ENCODE data around the gene VPS13D.
A peak's percentile ranks its signal among the peaks of the same experiment; 100 is the strongest.

VPS13D gene

DNA sequence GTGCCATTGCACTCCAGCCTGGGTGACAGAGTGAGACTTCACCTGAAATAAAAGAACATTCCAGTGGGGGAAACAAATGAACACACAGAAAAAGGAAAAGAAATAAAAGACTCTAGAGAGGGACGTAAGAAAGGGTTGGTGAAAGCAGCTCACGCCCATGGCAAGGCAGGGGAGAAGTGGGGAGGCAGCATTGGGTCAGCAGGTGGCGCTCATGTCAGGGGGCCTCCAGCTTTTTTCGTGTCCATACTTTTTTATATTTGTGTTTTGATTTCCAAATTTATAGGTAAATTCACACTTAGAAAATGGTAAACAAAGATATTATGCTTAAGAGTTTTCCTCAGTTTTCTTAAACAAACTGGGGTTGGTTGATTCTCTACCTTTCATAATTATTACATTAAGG is 45.5 kb downstream of the VPS13D start:
- H3K36me3 ChIP-seq (ENCODE audit: insufficient read depth): no peaks in the 10 kb centered on the region
- H3K79me2 ChIP-seq (ENCODE audit: insufficient read depth, low read depth): no peaks in the 10 kb centered on the region
- H4K20me1 ChIP-seq (ENCODE audit: insufficient read depth): no peaks in the 10 kb centered on the region
- no peak overlapping the region for H3K9ac ChIP-seq
- TF ChIP-seq, protein P1, sequence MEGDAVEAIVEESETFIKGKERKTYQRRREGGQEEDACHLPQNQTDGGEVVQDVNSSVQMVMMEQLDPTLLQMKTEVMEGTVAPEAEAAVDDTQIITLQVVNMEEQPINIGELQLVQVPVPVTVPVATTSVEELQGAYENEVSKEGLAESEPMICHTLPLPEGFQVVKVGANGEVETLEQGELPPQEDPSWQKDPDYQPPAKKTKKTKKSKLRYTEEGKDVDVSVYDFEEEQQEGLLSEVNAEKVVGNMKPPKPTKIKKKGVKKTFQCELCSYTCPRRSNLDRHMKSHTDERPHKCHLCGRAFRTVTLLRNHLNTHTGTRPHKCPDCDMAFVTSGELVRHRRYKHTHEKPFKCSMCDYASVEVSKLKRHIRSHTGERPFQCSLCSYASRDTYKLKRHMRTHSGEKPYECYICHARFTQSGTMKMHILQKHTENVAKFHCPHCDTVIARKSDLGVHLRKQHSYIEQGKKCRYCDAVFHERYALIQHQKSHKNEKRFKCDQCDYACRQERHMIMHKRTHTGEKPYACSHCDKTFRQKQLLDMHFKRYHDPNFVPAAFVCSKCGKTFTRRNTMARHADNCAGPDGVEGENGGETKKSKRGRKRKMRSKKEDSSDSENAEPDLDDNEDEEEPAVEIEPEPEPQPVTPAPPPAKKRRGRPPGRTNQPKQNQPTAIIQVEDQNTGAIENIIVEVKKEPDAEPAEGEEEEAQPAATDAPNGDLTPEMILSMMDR (conservative IDR thresholded peaks at IDR 0.05; ENCODE audit: low read depth, low read length): peak; percentile 67
- H3K4me1 ChIP-seq (ENCODE audit: low read depth, poor library complexity, severe bottlenecking): no peaks in the 10 kb centered on the region
- no peak overlapping the region for H3K4me3 ChIP-seq (IDR thresholded peaks at IDR 0.05; ENCODE audit: insufficient read depth, low read depth, low read length)
- no peaks in the 10 kb centered on the region for H3K27me3 ChIP-seq (ENCODE audit: insufficient read depth, low read depth)
- H3K4me2 ChIP-seq: no peak overlapping the region
- no peak overlapping the region for H3K27ac ChIP-seq
- H2AFZ ChIP-seq (ENCODE audit: low read depth): no peak overlapping the region

DNA sequence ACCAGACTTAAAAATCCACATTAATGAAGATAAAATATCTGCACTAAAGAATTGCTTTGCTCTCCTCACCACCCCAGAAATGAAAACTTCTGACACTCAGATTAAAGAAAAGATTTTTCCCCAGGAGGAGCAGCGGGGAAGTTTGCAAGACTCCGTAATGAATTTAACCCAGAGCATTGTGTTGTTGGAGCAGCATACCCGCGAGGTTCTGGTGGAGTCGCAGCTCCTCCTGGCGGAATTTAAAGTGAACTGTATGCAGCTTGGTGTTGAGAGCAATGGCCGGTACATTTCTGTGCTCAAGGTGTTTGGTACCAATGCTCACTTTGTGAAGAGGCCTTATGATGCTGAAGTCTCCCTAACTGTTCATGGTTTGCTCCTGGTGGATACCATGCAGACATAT is 46.4 kb downstream of the VPS13D start:
- no peaks in the 10 kb centered on the region for H3K36me3 ChIP-seq (ENCODE audit: insufficient read depth)
- no peak overlapping the region for H3K27ac ChIP-seq
- no peaks in the 10 kb centered on the region for H3K79me2 ChIP-seq (ENCODE audit: insufficient read depth, low read depth)
- TF ChIP-seq, protein P1 (conservative IDR thresholded peaks at IDR 0.05; ENCODE audit: low read depth, low read length): 0 out of 2 replicates have a peak, but pooled peaks have one; percentile 21
- H3K27me3 ChIP-seq (ENCODE audit: insufficient read depth, low read depth): no peaks in the 10 kb centered on the region
- H3K4me1 ChIP-seq (ENCODE audit: low read depth, poor library complexity, severe bottlenecking): no peaks in the 10 kb centered on the region
- no peak overlapping the region for H3K9ac ChIP-seq
- H3K4me3 ChIP-seq (IDR thresholded peaks at IDR 0.05; ENCODE audit: insufficient read depth, low read depth, low read length): no peak overlapping the region
- H2AFZ ChIP-seq (ENCODE audit: low read depth): no peak overlapping the region
- no peaks in the 10 kb centered on the region for H4K20me1 ChIP-seq (ENCODE audit: insufficient read depth)
- no peak overlapping the region for H3K4me2 ChIP-seq

DNA sequence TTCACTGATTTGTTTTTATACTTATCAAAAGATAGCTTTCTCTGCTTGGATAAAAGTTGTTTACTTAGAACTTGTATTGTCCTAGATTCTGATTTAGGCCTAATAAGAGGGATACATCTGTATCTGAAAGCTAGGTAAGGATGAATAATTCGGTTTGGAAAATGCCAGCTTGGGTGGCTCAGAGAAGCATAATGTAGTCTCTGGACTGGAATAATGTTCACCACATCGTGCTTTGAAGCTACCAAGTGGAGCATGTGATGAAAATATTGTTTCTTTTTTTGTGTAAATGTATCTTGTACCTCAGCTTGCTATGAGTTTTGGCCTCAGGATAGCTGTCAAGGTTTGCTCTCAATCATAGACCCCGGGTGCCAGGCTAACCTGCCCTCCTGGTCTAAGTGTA is 49.2 kb downstream of the VPS13D start:
- no peaks in the 10 kb centered on the region for H4K20me1 ChIP-seq (ENCODE audit: insufficient read depth)
- no peak overlapping the region for H2AFZ ChIP-seq (ENCODE audit: low read depth)
- no peaks in the 10 kb centered on the region for H3K4me1 ChIP-seq (ENCODE audit: low read depth, poor library complexity, severe bottlenecking)
- H3K27ac ChIP-seq: no peak overlapping the region
- H3K9ac ChIP-seq: no peak overlapping the region
- H3K27me3 ChIP-seq (ENCODE audit: insufficient read depth, low read depth): no peaks in the 10 kb centered on the region
- no peak overlapping the region for H3K4me3 ChIP-seq (IDR thresholded peaks at IDR 0.05; ENCODE audit: insufficient read depth, low read depth, low read length)
- no peaks in the 10 kb centered on the region for H3K79me2 ChIP-seq (ENCODE audit: insufficient read depth, low read depth)
- no peak overlapping the region for H3K4me2 ChIP-seq
- TF ChIP-seq, protein P1 (conservative IDR thresholded peaks at IDR 0.05; ENCODE audit: low read depth, low read length): no peak
- no peaks in the 10 kb centered on the region for H3K36me3 ChIP-seq (ENCODE audit: insufficient read depth)

DNA sequence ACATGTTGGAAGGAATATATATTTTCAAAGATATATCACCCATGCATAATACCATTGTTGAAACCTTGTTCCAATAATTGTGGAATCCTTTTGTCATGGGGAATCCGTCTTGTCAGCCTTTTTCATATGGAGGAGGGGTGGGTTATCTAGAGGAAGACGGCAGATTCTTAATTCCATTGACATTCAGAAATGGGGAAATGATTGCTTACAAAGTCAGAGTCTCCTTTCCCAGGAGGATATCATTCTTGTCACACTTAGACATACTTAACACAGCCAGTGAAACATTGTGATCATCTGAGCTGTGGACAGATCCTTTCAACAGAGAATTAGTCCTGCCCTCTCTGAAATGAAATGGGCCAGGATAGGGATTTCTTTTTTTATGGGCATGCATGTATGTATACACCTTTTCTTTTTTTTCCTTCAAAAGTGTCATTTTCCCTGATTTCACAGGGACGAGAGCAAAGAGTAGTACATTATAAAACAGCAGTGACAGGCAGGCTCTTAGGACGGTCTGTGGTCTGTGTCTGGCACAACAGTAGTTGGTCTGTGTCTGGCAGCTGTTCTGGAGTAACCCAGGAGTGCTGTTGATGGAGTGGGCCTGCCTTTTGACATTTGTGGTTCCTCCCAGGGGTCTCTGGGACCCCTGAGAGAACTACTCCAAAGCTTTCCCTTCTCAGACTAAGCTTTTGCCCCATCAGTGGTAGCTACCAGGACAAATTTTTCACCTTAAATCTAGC is 50.1 kb downstream of the VPS13D start:
- Histone ChIP-seq H3K4me1 (ENCODE audit: low read depth, poor library complexity, severe bottlenecking) (no peaks in the 10 kb centered on the region), H3K27me3 (ENCODE audit: insufficient read depth, low read depth) (no peaks in the 10 kb centered on the region), H4K20me1 (ENCODE audit: insufficient read depth) (no peaks in the 10 kb centered on the region), H3K9ac (no peak overlapping the region), H3K27ac (no peak overlapping the region), H3K79me2 (ENCODE audit: insufficient read depth, low read depth) (no peaks in the 10 kb centered on the region), H3K4me3 (IDR thresholded peaks at IDR 0.05; ENCODE audit: insufficient read depth, low read depth, low read length) (no peak overlapping the region), H3K4me2 (no peak overlapping the region), H2AFZ (ENCODE audit: low read depth) (no peak overlapping the region), H3K36me3 (ENCODE audit: insufficient read depth) (no peaks in the 10 kb centered on the region)
- TF ChIP-seq, protein P1 (conservative IDR thresholded peaks at IDR 0.05; ENCODE audit: low read depth, low read length): no peak
